ENCODE results near the gene HBA2. TPM values are rescaled to one million over a fixed set of nuclear protein-coding genes. Genes with fewer than 3 reads are reported as not detected.
"Not testable (repeated sequence)": the region's sequence is repeated elsewhere in the genome, so short reads cannot be mapped to it uniquely, and the experiment has no call there.

HBA2 gene
- total RNA-seq, 1 experiment from 2014 or later, result not detected

DNA sequence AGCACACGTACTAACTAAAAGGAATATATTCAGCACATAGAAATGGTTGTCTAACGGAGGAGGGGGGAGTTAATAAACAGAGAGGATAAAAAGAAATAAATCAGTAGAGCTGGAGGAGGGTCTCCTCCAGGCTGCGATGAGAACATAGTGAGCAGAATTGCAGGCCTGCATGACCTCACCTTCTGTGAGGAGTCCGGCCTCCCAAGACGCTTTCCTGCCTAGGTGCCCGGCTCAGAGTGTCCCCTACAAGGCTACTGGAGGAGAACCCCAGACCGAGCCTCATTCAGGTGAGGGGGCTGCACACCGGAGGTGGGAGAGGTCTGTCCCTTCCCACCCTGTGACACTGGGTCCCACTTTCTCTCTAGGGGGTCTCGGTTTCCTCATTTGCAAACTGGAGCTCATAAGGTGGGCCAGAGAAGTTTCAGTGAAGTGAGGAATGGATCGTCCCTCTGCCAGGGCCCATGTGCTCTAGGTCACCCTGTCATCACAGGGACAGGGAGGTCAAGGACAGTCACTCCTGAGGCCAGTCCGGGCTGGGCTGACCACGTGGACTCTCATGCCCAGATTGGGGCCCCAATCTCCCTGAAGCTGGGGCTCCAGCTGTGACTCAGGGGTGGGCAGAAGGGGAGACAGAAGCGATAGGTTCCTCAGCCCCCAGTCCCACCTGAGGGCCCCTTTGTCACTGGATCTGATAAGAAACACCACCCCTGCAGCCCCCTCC is 10.2 kb upstream of the HBA2 start:
- H3K9me2 ChIP-seq (replicated peaks; ENCODE audit: low read length), result no peaks in the 10 kb centered on the region
- H3K4me3 ChIP-seq (ENCODE audit: low read length), result no peak overlapping the region
- H3K36me3 ChIP-seq (ENCODE audit: low read depth, low read length), result no peaks in the 10 kb centered on the region
- no TSS peak for BruUV-seq (replicated peaks)
- H2AFZ ChIP-seq (ENCODE audit: low read length), result no peak overlapping the region
- no peaks in the 10 kb centered on the region for H3K79me2 ChIP-seq (ENCODE audit: low read length)
- ChIA-PET CTCF (no interaction called here), POLR2A (ENCODE audit: unreplicated experiment) (no interaction called here)
- H3K27ac ChIP-seq (ENCODE audit: low read length), result no peak overlapping the region
- no peaks in the 10 kb centered on the region for H3K9me3 ChIP-seq (ENCODE audit: low read length)
- H3K27me3 ChIP-seq (ENCODE audit: low read length), result peaks cover 20% of the 10 kb centered on the region
- H3K9ac ChIP-seq (ENCODE audit: low read length), result no peak overlapping the region
- ATAC-seq (no peak), DNase-seq (no peak)
- intact Hi-C loops (cut with micrococcal nuclease), result no loop called here
- no peaks in the 10 kb centered on the region for H3K4me1 ChIP-seq (ENCODE audit: insufficient read depth, low read length)
- H3F3A ChIP-seq (ENCODE audit: low read length, unreplicated experiment), result no peaks in the 10 kb centered on the region
- H4K20me1 ChIP-seq (ENCODE audit: low read length), result no peaks in the 10 kb centered on the region
- no peak overlapping the region for H3K4me2 ChIP-seq (ENCODE audit: low read length)
- TF ChIP-seq EZH2phosphoT487 (IDR thresholded peaks at IDR 0.05; ENCODE audit: borderline replicate concordance, low read length) (no peak), EZH2 (IDR thresholded peaks at IDR 0.05; ENCODE audit: low read length, unreplicated experiment) (no peak)
- TF ChIP-seq, protein P1, sequence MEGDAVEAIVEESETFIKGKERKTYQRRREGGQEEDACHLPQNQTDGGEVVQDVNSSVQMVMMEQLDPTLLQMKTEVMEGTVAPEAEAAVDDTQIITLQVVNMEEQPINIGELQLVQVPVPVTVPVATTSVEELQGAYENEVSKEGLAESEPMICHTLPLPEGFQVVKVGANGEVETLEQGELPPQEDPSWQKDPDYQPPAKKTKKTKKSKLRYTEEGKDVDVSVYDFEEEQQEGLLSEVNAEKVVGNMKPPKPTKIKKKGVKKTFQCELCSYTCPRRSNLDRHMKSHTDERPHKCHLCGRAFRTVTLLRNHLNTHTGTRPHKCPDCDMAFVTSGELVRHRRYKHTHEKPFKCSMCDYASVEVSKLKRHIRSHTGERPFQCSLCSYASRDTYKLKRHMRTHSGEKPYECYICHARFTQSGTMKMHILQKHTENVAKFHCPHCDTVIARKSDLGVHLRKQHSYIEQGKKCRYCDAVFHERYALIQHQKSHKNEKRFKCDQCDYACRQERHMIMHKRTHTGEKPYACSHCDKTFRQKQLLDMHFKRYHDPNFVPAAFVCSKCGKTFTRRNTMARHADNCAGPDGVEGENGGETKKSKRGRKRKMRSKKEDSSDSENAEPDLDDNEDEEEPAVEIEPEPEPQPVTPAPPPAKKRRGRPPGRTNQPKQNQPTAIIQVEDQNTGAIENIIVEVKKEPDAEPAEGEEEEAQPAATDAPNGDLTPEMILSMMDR (conservative IDR thresholded peaks at IDR 0.05; ENCODE audit: low read depth, low read length), result no peak

DNA sequence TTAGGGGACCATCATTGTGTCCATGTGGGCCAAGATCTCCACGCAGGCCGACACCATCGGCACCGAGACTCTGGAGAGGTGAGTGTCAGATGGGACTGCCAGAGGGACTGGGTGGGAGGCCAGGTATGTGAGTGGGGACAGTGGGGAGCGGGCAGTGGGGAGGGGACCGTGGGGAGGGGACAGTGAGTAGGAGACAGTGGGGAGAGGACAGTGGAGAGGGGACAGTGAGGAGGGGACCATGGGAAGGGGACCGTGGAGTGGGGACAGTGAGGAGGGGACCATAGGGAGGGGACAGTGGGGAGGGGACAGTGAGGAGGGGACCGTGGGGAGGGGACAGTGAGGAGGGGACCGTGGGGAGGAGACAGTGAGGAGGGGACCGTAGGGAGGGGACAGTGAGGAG is 9.5 kb upstream of the HBA2 start:
- H3F3A ChIP-seq (ENCODE audit: low read length, unreplicated experiment); ATAC-seq; POLR2A ChIA-PET (ENCODE audit: unreplicated experiment); H3K9me3 ChIP-seq (ENCODE audit: low read length); H4K20me1 ChIP-seq (ENCODE audit: low read length); H3K36me3 ChIP-seq (ENCODE audit: low read depth, low read length); H3K27ac ChIP-seq (ENCODE audit: low read length); intact Hi-C loops (cut with micrococcal nuclease); H3K9me2 ChIP-seq (replicated peaks; ENCODE audit: low read length); H3K4me2 ChIP-seq (ENCODE audit: low read length); CTCF ChIA-PET; DNase-seq; H3K9ac ChIP-seq (ENCODE audit: low read length); H3K4me3 ChIP-seq (ENCODE audit: low read length); H3K4me1 ChIP-seq (ENCODE audit: insufficient read depth, low read length); H3K79me2 ChIP-seq (ENCODE audit: low read length); BruUV-seq (replicated peaks); H2AFZ ChIP-seq (ENCODE audit: low read length): not testable (repeated sequence)
- H3K27me3 ChIP-seq (ENCODE audit: low read length), result peaks cover 20% of the 10 kb centered on the region

DNA sequence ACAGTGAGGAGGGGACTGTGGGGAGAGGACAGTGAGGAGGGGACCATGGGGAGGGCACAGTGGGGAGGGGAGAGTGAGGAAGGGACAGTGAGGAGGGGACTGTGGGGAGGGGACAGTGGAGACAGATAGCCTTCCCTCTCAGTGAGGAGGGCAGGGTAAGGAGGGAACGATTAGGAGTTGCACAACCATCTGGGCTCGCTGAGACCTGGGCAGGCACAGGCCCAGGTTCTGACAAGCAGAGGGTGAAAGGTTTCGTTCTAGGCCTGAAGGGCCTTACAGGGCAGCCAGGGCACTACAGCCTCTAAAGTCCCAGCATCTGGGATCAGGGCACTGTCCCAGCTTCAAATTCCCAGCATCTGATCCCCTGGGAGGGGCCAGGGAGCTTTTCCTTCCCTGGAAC is 9.0 kb upstream of the HBA2 start:
- H3K9me3 ChIP-seq (ENCODE audit: low read length); H3K4me1 ChIP-seq (ENCODE audit: insufficient read depth, low read length); H3K27ac ChIP-seq (ENCODE audit: low read length); H3K9ac ChIP-seq (ENCODE audit: low read length); H3K79me2 ChIP-seq (ENCODE audit: low read length); H4K20me1 ChIP-seq (ENCODE audit: low read length); DNase-seq; H3K36me3 ChIP-seq (ENCODE audit: low read depth, low read length); POLR2A ChIA-PET (ENCODE audit: unreplicated experiment); H3K9me2 ChIP-seq (replicated peaks; ENCODE audit: low read length); H2AFZ ChIP-seq (ENCODE audit: low read length); H3K4me2 ChIP-seq (ENCODE audit: low read length); CTCF ChIA-PET; ATAC-seq; H3F3A ChIP-seq (ENCODE audit: low read length, unreplicated experiment); intact Hi-C loops (cut with micrococcal nuclease); H3K4me3 ChIP-seq (ENCODE audit: low read length); BruUV-seq (replicated peaks): not testable (repeated sequence)
- H3K27me3 ChIP-seq (ENCODE audit: low read length), result peaks cover 20% of the 10 kb centered on the region

DNA sequence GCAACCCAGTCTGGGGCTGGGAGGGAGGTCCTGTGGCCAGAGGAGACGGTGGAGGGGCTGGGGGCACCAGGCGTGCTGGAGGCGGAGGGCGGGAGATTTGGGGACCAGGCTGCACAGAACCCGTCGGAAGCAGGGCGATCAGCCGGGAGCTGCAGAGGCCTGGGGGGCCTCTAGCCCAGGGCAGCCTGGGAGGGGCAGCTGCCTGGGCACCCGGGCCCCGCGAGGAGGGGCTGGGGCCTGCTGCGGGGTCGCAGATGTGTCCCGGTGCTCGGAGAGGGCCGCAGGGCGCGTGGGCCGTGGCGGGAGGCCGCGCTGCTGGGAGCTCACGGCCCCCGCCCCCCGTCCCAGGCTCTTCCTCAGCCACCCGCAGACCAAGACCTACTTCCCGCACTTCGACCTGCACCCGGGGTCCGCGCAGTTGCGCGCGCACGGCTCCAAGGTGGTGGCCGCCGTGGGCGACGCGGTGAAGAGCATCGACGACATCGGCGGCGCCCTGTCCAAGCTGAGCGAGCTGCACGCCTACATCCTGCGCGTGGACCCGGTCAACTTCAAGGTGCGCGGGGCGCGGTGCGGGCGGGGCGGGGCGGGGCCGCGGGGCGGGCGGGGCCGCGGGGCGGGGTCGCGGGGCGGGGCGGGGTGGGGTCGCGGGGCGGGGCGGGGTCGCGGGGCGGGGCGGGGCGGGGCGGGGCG is 8.4 kb upstream of the HBA2 start:
- H3K27me3 ChIP-seq (ENCODE audit: low read length), result peaks cover 20% of the 10 kb centered on the region
- CTCF ChIA-PET; H3K79me2 ChIP-seq (ENCODE audit: low read length); DNase-seq; H3K4me3 ChIP-seq (ENCODE audit: low read length); POLR2A ChIA-PET (ENCODE audit: unreplicated experiment); H3K9me2 ChIP-seq (replicated peaks; ENCODE audit: low read length); H3K4me2 ChIP-seq (ENCODE audit: low read length); H3K27ac ChIP-seq (ENCODE audit: low read length); H2AFZ ChIP-seq (ENCODE audit: low read length); BruUV-seq (replicated peaks); ATAC-seq; H4K20me1 ChIP-seq (ENCODE audit: low read length); H3K9me3 ChIP-seq (ENCODE audit: low read length); H3K36me3 ChIP-seq (ENCODE audit: low read depth, low read length); intact Hi-C loops (cut with micrococcal nuclease); H3F3A ChIP-seq (ENCODE audit: low read length, unreplicated experiment); H3K4me1 ChIP-seq (ENCODE audit: insufficient read depth, low read length); H3K9ac ChIP-seq (ENCODE audit: low read length): not testable (repeated sequence)

Data from PC-3 (cell line).